OCI-LY1 (cell line): ENCODE measurements around the gene ELL3.
"Not testable (repeated sequence)": the region's sequence is repeated elsewhere in the genome, so short reads cannot be mapped to it uniquely, and the experiment has no call there.

Source experiments
- H2AFZ ChIP-seq: fragments of 200-600 bp; sonication (generic), shearing (Covaris generic); 2 replicates; pipeline ENCODE4 v1.6.0; 2014; ENCODE audit warnings: antibody characterized with exemption, mild to moderate bottlenecking, low read length
- H3F3A ChIP-seq: fragments of 200-600 bp; sonication (generic), shearing (Covaris generic); 2 replicates; pipeline ENCODE4 v1.6.0; 2014; ENCODE audit warnings: mild to moderate bottlenecking, antibody characterized with exemption, low read length, moderate library complexity; ENCODE audit not compliant: insufficient read depth
- H3K27ac ChIP-seq: fragments of 200-600 bp; sonication (generic); 2 replicates; pipeline ENCODE4 v1.5.1; 2014; ENCODE audit warnings: low read length, mixed run types, mild to moderate bottlenecking, low read depth; ENCODE audit not compliant: poor library complexity, severe bottlenecking
- H3K27me3 ChIP-seq: fragments of 200-600 bp; sonication (generic); 2 replicates; pipeline ENCODE4 v1.6.0; 2014; ENCODE audit warnings: antibody characterized with exemption, mild to moderate bottlenecking, low read length, moderate library complexity; ENCODE audit not compliant: insufficient read depth
- H3K36me3 ChIP-seq: fragments of 200-600 bp; sonication (generic); 2 replicates; pipeline ENCODE4 v1.6.1; 2014; ENCODE audit warnings: mild to moderate bottlenecking, antibody characterized with exemption, low read length, moderate library complexity, mixed read lengths; ENCODE audit not compliant: insufficient read depth
- H3K4me1 ChIP-seq: fragments of 200-600 bp; sonication (generic); 2 replicates; pipeline ENCODE4 v1.5.1; 2014; ENCODE audit warnings: mild to moderate bottlenecking, low read length, moderate library complexity; ENCODE audit not compliant: insufficient read depth, severe bottlenecking
- H3K4me2 ChIP-seq: fragments of 200-600 bp; sonication (generic), shearing (Covaris generic); 2 replicates; pipeline ENCODE4 v1.6.1; 2014; ENCODE audit warnings: low read length
- H3K4me3 ChIP-seq: fragments of 200-600 bp; sonication (generic); 2 replicates; pipeline ENCODE4 v1.5.1; 2014; ENCODE audit warnings: low read length, low read depth, mild to moderate bottlenecking, mixed read lengths; ENCODE audit not compliant: poor library complexity, severe bottlenecking
- H3K79me2 ChIP-seq: fragments of 200-600 bp; shearing (Covaris generic); 2 replicates; pipeline ENCODE4 v1.6.1; 2016; ENCODE audit warnings: mixed run types, low read length, mixed read lengths; ENCODE audit not compliant: insufficient read depth
- H3K9ac ChIP-seq: fragments of 200-600 bp; sonication (generic), shearing (Covaris generic); 2 replicates; pipeline ENCODE4 v1.6.1; 2014; ENCODE audit warnings: mild to moderate bottlenecking, low read length, mixed read lengths
- H3K9me2 ChIP-seq: fragments of 200-600 bp; sonication (generic), shearing (Covaris generic); 2 replicates; pipeline ENCODE4 v1.6.1; 2014; ENCODE audit warnings: low read depth, mild to moderate bottlenecking, low read length, mixed read lengths
- H3K9me3 ChIP-seq: fragments of 200-600 bp; shearing (Covaris generic); 2 replicates; pipeline ENCODE4 v1.6.1; 2014; ENCODE audit warnings: low read length, mixed read lengths
- H4K20me1 ChIP-seq: fragments of 200-600 bp; sonication (generic), shearing (Covaris generic); 2 replicates; pipeline ENCODE4 v1.6.0; 2016; ENCODE audit warnings: mild to moderate bottlenecking, low read length; ENCODE audit not compliant: insufficient read depth
- EZH2 ChIP-seq: fragments of 200-600 bp; sonication (generic), shearing (Covaris generic); IDR thresholded peaks from 2 replicates; pipeline ENCODE4 v1.8.0; 2017; ENCODE audit warnings: borderline replicate concordance, mixed run types, mild to moderate bottlenecking, antibody characterized with exemption, low read length, moderate library complexity, mixed read lengths
- TF ChIP-seq, protein P1 (sequence below): fragments of 200-600 bp; sonication (generic), shearing (Covaris generic); IDR thresholded peaks from 2 replicates; pipeline ENCODE4 v1.5.1; 2017; ENCODE audit warnings: mild to moderate bottlenecking, antibody characterized with exemption, low read length, moderate library complexity, mixed read lengths

Gene ELL3

DNA sequence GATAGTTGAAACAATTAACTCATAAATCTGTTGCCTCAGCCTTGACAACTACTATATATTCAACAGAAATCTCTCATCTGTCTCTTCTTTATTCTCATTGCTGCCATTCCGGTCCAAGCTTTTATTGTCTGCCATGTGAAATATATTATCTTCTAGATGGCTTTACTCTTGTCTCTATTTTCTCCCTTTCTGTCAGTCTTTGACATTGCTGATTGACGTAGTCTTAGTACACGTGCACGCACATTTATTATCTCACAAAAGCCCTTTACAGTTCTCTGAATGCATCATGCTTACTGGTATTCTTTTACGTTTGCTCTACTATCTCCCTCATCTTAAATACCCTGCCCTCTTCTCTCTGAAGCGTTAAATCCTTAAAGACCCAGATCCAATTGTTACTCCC lies 24.9 kb downstream of the ELL3 start:
- Histone ChIP-seq H3F3A (no peaks in the 10 kb centered on the region), H3K4me1 (peaks cover 46% of the 10 kb centered on the region), H2AFZ (no peak overlapping the region), H3K79me2 (peaks cover 81% of the 10 kb centered on the region), H3K9me2 (no peaks in the 10 kb centered on the region), H3K36me3 (peaks cover 84% of the 10 kb centered on the region), H3K27ac (no peak overlapping the region), H3K4me2 (peak overlapping the region; percentile 32; the same call in 1 of the 2 replicates), H4K20me1 (peaks cover 5% of the 10 kb centered on the region; the same call in 1 of the 2 replicates), H3K9ac (no peak overlapping the region), H3K27me3 (no peaks in the 10 kb centered on the region), H3K9me3 (no peaks in the 10 kb centered on the region), H3K4me3 (no peak overlapping the region)
- TF ChIP-seq, protein P1, sequence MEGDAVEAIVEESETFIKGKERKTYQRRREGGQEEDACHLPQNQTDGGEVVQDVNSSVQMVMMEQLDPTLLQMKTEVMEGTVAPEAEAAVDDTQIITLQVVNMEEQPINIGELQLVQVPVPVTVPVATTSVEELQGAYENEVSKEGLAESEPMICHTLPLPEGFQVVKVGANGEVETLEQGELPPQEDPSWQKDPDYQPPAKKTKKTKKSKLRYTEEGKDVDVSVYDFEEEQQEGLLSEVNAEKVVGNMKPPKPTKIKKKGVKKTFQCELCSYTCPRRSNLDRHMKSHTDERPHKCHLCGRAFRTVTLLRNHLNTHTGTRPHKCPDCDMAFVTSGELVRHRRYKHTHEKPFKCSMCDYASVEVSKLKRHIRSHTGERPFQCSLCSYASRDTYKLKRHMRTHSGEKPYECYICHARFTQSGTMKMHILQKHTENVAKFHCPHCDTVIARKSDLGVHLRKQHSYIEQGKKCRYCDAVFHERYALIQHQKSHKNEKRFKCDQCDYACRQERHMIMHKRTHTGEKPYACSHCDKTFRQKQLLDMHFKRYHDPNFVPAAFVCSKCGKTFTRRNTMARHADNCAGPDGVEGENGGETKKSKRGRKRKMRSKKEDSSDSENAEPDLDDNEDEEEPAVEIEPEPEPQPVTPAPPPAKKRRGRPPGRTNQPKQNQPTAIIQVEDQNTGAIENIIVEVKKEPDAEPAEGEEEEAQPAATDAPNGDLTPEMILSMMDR: no peak
- no peak for TF ChIP-seq EZH2

DNA sequence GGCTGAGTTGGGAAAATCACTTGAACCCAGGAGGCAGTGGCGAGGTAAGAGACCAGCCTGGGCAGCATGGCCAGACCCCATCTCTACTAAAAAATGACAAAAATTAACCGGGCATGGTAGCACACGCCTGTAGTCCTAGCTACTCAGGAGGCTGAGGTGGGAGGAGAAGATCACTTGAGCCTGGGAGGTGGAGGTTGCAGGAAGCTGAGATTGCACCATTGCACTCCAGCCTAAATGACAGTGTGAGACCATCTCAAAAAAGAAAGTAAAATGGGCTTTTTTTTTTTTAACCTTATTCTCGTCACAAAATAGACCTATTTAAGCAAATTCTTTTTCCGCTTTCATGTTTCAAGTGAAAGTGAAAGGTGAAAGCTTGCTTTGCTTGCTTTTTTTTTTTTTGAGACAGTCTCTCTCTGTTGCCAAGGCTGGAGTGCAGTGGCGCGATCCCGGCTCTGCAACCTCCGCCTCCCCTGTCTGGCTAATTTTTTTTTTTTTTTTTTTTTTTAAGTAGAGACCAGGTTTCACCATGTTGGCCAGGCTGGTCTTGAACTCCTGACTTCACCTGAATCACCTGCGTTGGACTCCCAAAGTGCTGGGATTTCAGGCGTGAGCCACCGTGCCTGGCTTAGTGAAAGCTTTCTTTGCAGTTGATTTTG lies 26.9 kb downstream of the ELL3 start:
- H3K9me3 ChIP-seq: no peaks in the 10 kb centered on the region
- H3K9ac ChIP-seq: peak overlapping the region; percentile 36; the same call in 1 of the 2 replicates
- TF ChIP-seq, protein P1: no peak
- no peak for TF ChIP-seq EZH2
- no peak overlapping the region for H2AFZ ChIP-seq
- H3K79me2 ChIP-seq: peaks cover 82% of the 10 kb centered on the region
- peaks cover 5% of the 10 kb centered on the region; the same call in 1 of the 2 replicates for H4K20me1 ChIP-seq
- peak overlapping the region; percentile 54 for H3K27ac ChIP-seq
- peak overlapping the region; percentile 72 for H3K4me3 ChIP-seq
- no peaks in the 10 kb centered on the region for H3F3A ChIP-seq
- H3K4me1 ChIP-seq: peaks cover 57% of the 10 kb centered on the region
- H3K9me2 ChIP-seq: no peaks in the 10 kb centered on the region
- H3K27me3 ChIP-seq: no peaks in the 10 kb centered on the region
- H3K4me2 ChIP-seq: peak overlapping the region; percentile 69
- peaks cover 68% of the 10 kb centered on the region for H3K36me3 ChIP-seq

DNA sequence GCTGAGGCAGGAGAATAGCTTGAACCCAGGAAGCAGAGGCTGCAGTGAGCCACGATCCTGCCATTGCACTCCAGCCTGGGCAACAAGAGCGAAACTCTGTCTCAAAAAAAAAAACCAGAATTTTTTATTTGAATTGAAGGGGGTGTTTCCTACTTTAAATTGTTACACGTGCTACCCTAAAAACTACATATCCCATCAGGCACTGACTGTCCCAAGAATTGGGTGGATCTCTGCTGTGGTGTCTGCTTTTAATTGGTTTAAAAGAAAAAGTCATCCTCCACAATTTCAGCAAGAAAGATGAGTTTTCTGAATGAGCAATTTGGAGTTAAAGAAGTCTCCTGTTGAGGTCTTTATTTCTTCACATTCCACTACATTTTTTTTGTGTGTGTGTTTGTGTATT lies 28.4 kb downstream of the ELL3 start:
- H3K4me2 ChIP-seq: peak overlapping the region; percentile 73
- H3K79me2 ChIP-seq: peaks cover 68% of the 10 kb centered on the region
- no peak overlapping the region for H3K27ac ChIP-seq
- peaks cover 4% of the 10 kb centered on the region; the same call in 1 of the 2 replicates for H4K20me1 ChIP-seq
- H3K4me3 ChIP-seq: peak overlapping the region; percentile 72
- H3K9me3 ChIP-seq: no peaks in the 10 kb centered on the region
- H3K36me3 ChIP-seq: peaks cover 53% of the 10 kb centered on the region
- H3K27me3 ChIP-seq: no peaks in the 10 kb centered on the region
- peak overlapping the region; percentile 97; the same call in 1 of the 2 replicates for H3K9ac ChIP-seq
- no peak overlapping the region for H2AFZ ChIP-seq
- peaks cover 72% of the 10 kb centered on the region for H3K4me1 ChIP-seq
- no peaks in the 10 kb centered on the region for H3F3A ChIP-seq
- no peaks in the 10 kb centered on the region for H3K9me2 ChIP-seq
- no peak for TF ChIP-seq EZH2
- TF ChIP-seq, protein P1: no peak

DNA sequence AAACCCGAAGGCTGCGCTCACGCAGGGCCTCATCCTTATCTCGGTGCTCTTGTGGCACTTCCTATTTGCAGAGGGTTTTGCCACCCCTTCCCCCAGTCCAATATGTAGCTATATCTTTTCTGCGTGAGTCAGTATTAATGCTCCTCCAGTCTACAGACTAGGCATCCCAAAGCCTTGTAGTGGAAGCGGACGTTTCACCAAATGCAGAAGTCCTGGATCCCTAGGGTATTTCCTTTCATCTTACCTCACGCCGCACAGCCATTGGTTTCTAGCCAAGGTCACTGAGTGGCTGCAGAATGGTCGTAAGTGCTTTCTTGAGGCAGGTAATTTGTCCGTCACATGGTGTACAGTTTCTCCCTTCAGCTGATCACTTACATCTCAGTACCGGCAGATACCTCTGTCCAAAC lies 29.9 kb downstream of the ELL3 start:
- H3K9me2 ChIP-seq, H4K20me1 ChIP-seq, H2AFZ ChIP-seq, H3F3A ChIP-seq, H3K9me3 ChIP-seq, H3K27me3 ChIP-seq: not testable (repeated sequence)
- peaks cover 54% of the 10 kb centered on the region for H3K79me2 ChIP-seq
- peak overlapping the region; percentile 72 for H3K4me3 ChIP-seq
- H3K27ac ChIP-seq: peak overlapping the region; percentile 77
- peak overlapping the region; percentile 73 for H3K4me2 ChIP-seq
- H3K36me3 ChIP-seq: peaks cover 38% of the 10 kb centered on the region
- peak overlapping the region; percentile 97 for H3K9ac ChIP-seq
- peaks cover 68% of the 10 kb centered on the region for H3K4me1 ChIP-seq

DNA sequence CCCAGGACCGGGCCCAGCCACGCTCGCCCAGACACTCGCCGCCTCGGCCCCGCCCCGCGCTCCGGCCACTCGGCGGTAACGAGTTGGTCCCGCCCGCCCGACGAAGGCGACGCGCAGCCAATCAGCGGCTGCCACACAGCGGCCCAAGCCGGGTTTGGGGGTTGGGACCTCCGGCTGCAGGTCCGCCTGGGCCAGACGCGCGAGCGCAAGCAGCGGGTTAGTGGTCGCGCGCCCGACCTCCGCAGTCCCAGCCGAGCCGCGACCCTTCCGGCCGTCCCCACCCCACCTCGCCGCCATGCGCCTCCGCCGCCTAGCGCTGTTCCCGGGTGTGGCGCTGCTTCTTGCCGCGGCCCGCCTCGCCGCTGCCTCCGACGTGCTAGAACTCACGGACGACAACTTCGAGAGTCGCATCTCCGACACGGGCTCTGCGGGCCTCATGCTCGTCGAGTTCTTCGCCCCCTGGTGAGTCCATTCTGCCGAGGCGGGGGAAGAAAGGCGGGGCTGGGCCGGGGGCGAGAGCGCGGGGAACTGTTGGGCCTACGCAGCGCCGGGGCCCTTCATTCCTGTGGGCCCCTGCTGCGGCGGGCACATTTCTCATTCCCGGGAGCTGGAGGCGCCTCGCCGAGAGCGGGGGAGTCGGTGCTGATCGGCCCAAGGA lies 30.4 kb downstream of the ELL3 start, which contains the start of gene PDIA3:
Gene PDIA3 (plus strand): TSS at position 194 of the 658 bp plus-strand sequence. CDS start 102 bp downstream, at position 296.
- H2AFZ ChIP-seq: not testable (repeated sequence)

More for the DNA sequence above, 30.4 kb downstream of the ELL3 start, which contains the start of gene PDIA3:
- Histone ChIP-seq H3K79me2 (peaks cover 48% of the 10 kb centered on the region), H3K4me1 (peaks cover 63% of the 10 kb centered on the region), H3K27ac (peak within 1 kb of the TSS; percentile 87), H3K4me3 (peak within 1 kb of the TSS; percentile 72), H3K4me2 (peak within 1 kb of the TSS; percentile 73), H3K9ac (peak within 1 kb of the TSS; percentile 97), H3K36me3 (peaks cover 33% of the 10 kb centered on the region)
- H3F3A ChIP-seq, H3K27me3 ChIP-seq, H3K9me2 ChIP-seq, H3K9me3 ChIP-seq, H4K20me1 ChIP-seq: not testable (repeated sequence)
